ENCODE measurements around the gene WDR88. TPM values are rescaled to one million over a fixed set of nuclear protein-coding genes. Genes with fewer than 3 reads are reported as not detected.
"Not testable (repeated sequence)": the region's sequence is repeated elsewhere in the genome, so short reads cannot be mapped to it uniquely, and the experiment has no call there.

WDR88 gene
- total and polyA plus RNA-seq, 2 of the 4 experiments (the other 2 are of a cell fraction) = not detected

GRCh38 chr19:33222255-33222654 is 90.3 kb downstream of the WDR88 start:
- DNase-seq; intact Hi-C loops (cut with micrococcal nuclease); H2BK120ac ChIP-seq (ENCODE audit: low read depth, low read length); H4K5ac ChIP-seq (ENCODE audit: low read depth, low read length); H2AK5ac ChIP-seq (ENCODE audit: low read depth, low read length); in situ Hi-C loops (cut with MboI; ENCODE audit: low sequenced_read_pairs); H3K14ac ChIP-seq (replicated peaks; ENCODE audit: low read depth, low read length); H2BK15ac ChIP-seq (ENCODE audit: low read depth, low read length); H3K4me2 ChIP-seq (ENCODE audit: low read depth, low read length); H3K9me3 ChIP-seq (ENCODE audit: control insufficient read depth, insufficient read depth, low read length); H3K9ac ChIP-seq (ENCODE audit: low read depth, low read length); BruUV-seq (replicated peaks); H3K18ac ChIP-seq (ENCODE audit: low read depth, low read length); H3K4ac ChIP-seq (ENCODE audit: low read depth, low read length); H3K4me3 ChIP-seq (ENCODE audit: insufficient read depth, low read depth, low read length); H4K8ac ChIP-seq (ENCODE audit: low read depth in 2 of 2, low read length in 2 of 2); H2BK20ac ChIP-seq (ENCODE audit: low read depth, low read length); POLR2A ChIA-PET (ENCODE audit: unreplicated experiment); H3K56ac ChIP-seq (ENCODE audit: extremely low read depth, insufficient read depth, low read length); H4K20me1 ChIP-seq (ENCODE audit: insufficient read depth, low read length); dilution Hi-C loops (cut with HindIII; ENCODE audit: low sequenced_read_pairs, unreplicated experiment); H3K36me3 ChIP-seq (ENCODE audit: control insufficient read depth, insufficient read depth, low read length); H2AFZ ChIP-seq (replicated peaks; ENCODE audit: low read length, poor library complexity); H2BK5ac ChIP-seq (ENCODE audit: low read depth, low read length, poor library complexity, severe bottlenecking); CTCF ChIA-PET; H3K9me1 ChIP-seq (ENCODE audit: insufficient read depth, low read length); H2AK9ac ChIP-seq (replicated peaks; ENCODE audit: low read depth, low read length, poor library complexity); H3K23ac ChIP-seq (ENCODE audit: low read depth, low read length); H4K91ac ChIP-seq (ENCODE audit: insufficient read depth, low read depth, low read length); H3K4me1 ChIP-seq (ENCODE audit: control insufficient read depth, insufficient read depth, low read length); ATAC-seq (ENCODE audit: low read depth); H3K27ac ChIP-seq (ENCODE audit: insufficient read depth, low read length); H3K79me1 ChIP-seq (ENCODE audit: low read depth in 1 of 2, low read length in 2 of 2): not testable (repeated sequence)
- H3K27me3 ChIP-seq (ENCODE audit: control insufficient read depth, insufficient read depth, low read length) = peaks cover 58% of the 10 kb centered on the region
- WGBS, 2 experiments (ENCODE audit: extremely low coverage in 2 of 2, insufficient read length in 1 of 2) = no CpG with 5 or more reads among the region's 2 CpGs

Measured in IMR-90 (cell line).